OCI-LY7 (cell line): ENCODE measurements around the gene FIGLA. TPM values are rescaled to one million over a fixed set of nuclear protein-coding genes. Genes with fewer than 3 reads are reported as not detected.

Experiments used
- BruUV-seq: library from RNA; stranded (reverse); fragments of 400-500 nt; replicated peaks from 2 replicates; lab custom pipeline; 2021; lab: Mats Ljungman, UMichigan
- CTCF ChIA-PET: fragments of 300-600 bp; sonication (Branson Sonifier 250); formaldehyde crosslinking; loops from one replicate; lab custom pipeline; 2022; ENCODE audit warnings: antibody characterized with exemption; ENCODE audit not compliant: unreplicated experiment; lab: Charles Lee
- POLR2A ChIA-PET: fragments of 300-600 bp; sonication (Branson Sonifier 250); formaldehyde crosslinking; loops from one replicate; lab custom pipeline; 2022; ENCODE audit warnings: antibody characterized with exemption; lab: Charles Lee
- DNase-seq: peaks from one replicate; pipeline ENCODE4 v3.0.0-alpha.2; 2015; ENCODE audit warnings: low spot score
- H2AFZ ChIP-seq: fragments of 200-600 bp; sonication (generic), shearing (Covaris generic); 2 replicates; pipeline ENCODE4 v1.6.1; 2014; ENCODE audit warnings: mild to moderate bottlenecking, antibody characterized with exemption, low read length, moderate library complexity
- H3K27ac ChIP-seq: fragments of 200-600 bp; sonication (generic); 2 replicates; pipeline ENCODE4 v1.5.1; 2014; ENCODE audit warnings: mixed run types, low read depth, mild to moderate bottlenecking, moderate library complexity, low read length, inconsistent platforms; ENCODE audit not compliant: poor library complexity, severe bottlenecking
- H3K36me3 ChIP-seq: fragments of 200-600 bp; sonication (generic); 2 replicates; pipeline ENCODE4 v1.6.1; 2014; ENCODE audit warnings: mild to moderate bottlenecking, antibody characterized with exemption, low read length, moderate library complexity, mixed read lengths; ENCODE audit not compliant: insufficient read depth
- H3K4me1 ChIP-seq: fragments of 200-600 bp; sonication (generic); 2 replicates; pipeline ENCODE4 v1.5.1; 2014; ENCODE audit warnings: mild to moderate bottlenecking, low read length; ENCODE audit not compliant: insufficient read depth, poor library complexity, severe bottlenecking
- H3K4me2 ChIP-seq: fragments of 200-600 bp; sonication (generic); 2 replicates; pipeline ENCODE4 v1.6.1; 2014; ENCODE audit warnings: mild to moderate bottlenecking, low read length
- H3K4me3 ChIP-seq: fragments of 200-600 bp; sonication (generic); 2 replicates; pipeline ENCODE4 v1.5.1; 2014; ENCODE audit warnings: mild to moderate bottlenecking, low read depth, low read length; ENCODE audit not compliant: poor library complexity, severe bottlenecking
- H3K79me2 ChIP-seq: fragments of 200-600 bp; sonication (generic); 2 replicates; pipeline ENCODE4 v1.6.1; 2016; ENCODE audit warnings: low read depth, mild to moderate bottlenecking, low read length, moderate library complexity, mixed read lengths; ENCODE audit not compliant: insufficient read depth
- H3K9me2 ChIP-seq: fragments of 200-600 bp; sonication (generic); 2 replicates; pipeline ENCODE4 v1.6.1; 2016; ENCODE audit warnings: mild to moderate bottlenecking, low read length, mixed read lengths; ENCODE audit not compliant: insufficient read depth
- H3K9me3 ChIP-seq: fragments of 200-600 bp; sonication (generic); 2 replicates; pipeline ENCODE4 v1.6.1; 2014; ENCODE audit warnings: mild to moderate bottlenecking, mixed run types, low read length, mixed read lengths
- H4K20me1 ChIP-seq: fragments of 200-600 bp; sonication (generic); 2 replicates; pipeline ENCODE4 v1.6.1; 2014; ENCODE audit warnings: mild to moderate bottlenecking, antibody characterized with exemption, low read length, moderate library complexity, mixed read lengths; ENCODE audit not compliant: insufficient read depth
- EZH2phosphoT487 ChIP-seq: fragments of 200-600 bp; sonication (generic); IDR thresholded peaks from 2 replicates; pipeline ENCODE4 v1.6.1; 2018; ENCODE audit warnings: low read depth, borderline replicate concordance, mild to moderate bottlenecking, mixed run types, antibody characterized with exemption, low read length, moderate library complexity, mixed read lengths
- intact Hi-C: fragments of 100-400 bp; cut with micrococcal nuclease; formaldehyde crosslinking; loops from one replicate; pipeline ENCODE4 v1.10.0; 2022; ENCODE audit not compliant: unreplicated experiment
- total RNA-seq, 2 experiments: library from RNA; depleted of rRNA in 1 of 2; stranded (reverse); fragments of >200 nt in 1 of 2; shearing (Covaris generic) in 1 of 2; gene quantifications; 2 replicates each; pipeline ENCODE4 v1.2.3, GENCODE V29; 2014 to 2022
- TF ChIP-seq, protein P1 (sequence below): fragments of 200-600 bp; sonication (generic); conservative IDR thresholded peaks from 2 replicates; pipeline ENCODE4 v1.5.1; 2014; ENCODE audit warnings: mild to moderate bottlenecking, antibody characterized with exemption, low read length, moderate library complexity, mixed read lengths

Gene FIGLA
- total RNA-seq, 2 experiments from 2014 or later = not detected

DNA sequence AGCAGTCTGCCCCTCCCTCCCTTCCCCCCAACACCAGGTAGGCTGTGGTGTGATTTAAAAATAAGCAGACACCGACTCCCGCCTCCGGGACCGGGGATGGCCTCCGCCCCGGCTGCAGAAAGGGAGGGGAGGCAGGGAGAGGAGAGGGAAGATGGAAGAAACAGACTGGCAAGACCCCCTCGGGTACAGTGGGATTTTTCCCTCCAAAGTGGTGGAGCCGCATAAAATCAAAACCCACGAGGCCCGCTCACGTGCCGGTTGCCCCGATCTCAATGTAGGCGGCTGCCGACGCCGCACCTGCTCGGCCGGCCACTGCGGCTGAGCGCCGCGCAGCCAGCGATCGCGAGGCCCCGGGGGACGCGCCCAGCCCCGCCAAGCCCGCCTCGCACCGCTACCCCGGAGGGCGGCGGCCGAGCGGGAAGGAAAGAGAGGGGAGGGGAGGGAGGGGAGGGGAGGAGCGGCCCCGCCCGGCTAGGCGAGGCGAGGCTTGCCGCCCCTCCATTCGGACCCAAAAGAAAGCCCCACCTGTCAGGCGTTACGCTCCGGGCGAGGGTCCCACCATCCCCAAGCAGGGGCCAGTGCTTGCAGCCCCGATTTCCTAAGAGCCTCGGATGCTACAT lies 23.3 kb downstream of the FIGLA start:
- CTCF ChIA-PET = no interaction called here
- Histone ChIP-seq H3K9me3 (no peaks in the 10 kb centered on the region), H3K9me2 (no peaks in the 10 kb centered on the region), H3K36me3 (no peaks in the 10 kb centered on the region), H2AFZ (no peak overlapping the region), H3K27ac (no peak overlapping the region), H3K4me3 (no peak overlapping the region), H4K20me1 (no peaks in the 10 kb centered on the region), H3K79me2 (no peaks in the 10 kb centered on the region), H3K4me2 (no peak overlapping the region), H3K4me1 (no peaks in the 10 kb centered on the region)
- BruUV-seq = no TSS peak
- intact Hi-C loops = no loop called here
- TF ChIP-seq EZH2phosphoT487 = no peak
- no peak for DNase-seq
- POLR2A ChIA-PET = interaction anchor here (0.8 to 1.0 kb wide), 2 partner anchors 9 to 11 kb away, joined by 3 read pairs; no protein-coding TSS in a partner anchor

- ChIA-PET CTCF (no interaction called here), POLR2A (interaction anchor here (0.8 to 1.0 kb wide), 2 partner anchors 9 to 12 kb away, joined by 3 read pairs; no protein-coding TSS in a partner anchor)
- no TSS peak for BruUV-seq
- DNase-seq = no peak
- no peaks in the 10 kb centered on the region for H3K36me3 ChIP-seq
- no peaks in the 10 kb centered on the region for H3K79me2 ChIP-seq
- no peak overlapping the region for H3K4me3 ChIP-seq
- no peaks in the 10 kb centered on the region for H3K9me2 ChIP-seq
- no peak overlapping the region for H2AFZ ChIP-seq
- no peaks in the 10 kb centered on the region for H3K9me3 ChIP-seq
- no peaks in the 10 kb centered on the region for H4K20me1 ChIP-seq
- intact Hi-C loops = no loop called here
- no peak overlapping the region for H3K4me2 ChIP-seq
- TF ChIP-seq EZH2phosphoT487 = no peak
- TF ChIP-seq, protein P1, sequence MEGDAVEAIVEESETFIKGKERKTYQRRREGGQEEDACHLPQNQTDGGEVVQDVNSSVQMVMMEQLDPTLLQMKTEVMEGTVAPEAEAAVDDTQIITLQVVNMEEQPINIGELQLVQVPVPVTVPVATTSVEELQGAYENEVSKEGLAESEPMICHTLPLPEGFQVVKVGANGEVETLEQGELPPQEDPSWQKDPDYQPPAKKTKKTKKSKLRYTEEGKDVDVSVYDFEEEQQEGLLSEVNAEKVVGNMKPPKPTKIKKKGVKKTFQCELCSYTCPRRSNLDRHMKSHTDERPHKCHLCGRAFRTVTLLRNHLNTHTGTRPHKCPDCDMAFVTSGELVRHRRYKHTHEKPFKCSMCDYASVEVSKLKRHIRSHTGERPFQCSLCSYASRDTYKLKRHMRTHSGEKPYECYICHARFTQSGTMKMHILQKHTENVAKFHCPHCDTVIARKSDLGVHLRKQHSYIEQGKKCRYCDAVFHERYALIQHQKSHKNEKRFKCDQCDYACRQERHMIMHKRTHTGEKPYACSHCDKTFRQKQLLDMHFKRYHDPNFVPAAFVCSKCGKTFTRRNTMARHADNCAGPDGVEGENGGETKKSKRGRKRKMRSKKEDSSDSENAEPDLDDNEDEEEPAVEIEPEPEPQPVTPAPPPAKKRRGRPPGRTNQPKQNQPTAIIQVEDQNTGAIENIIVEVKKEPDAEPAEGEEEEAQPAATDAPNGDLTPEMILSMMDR = no peak
- H3K4me1 ChIP-seq = no peaks in the 10 kb centered on the region
- H3K27ac ChIP-seq = no peak overlapping the region
These were observed 23.9 kb downstream of the FIGLA start for GRCh38 chr2:70766357-70767078.

DNA sequence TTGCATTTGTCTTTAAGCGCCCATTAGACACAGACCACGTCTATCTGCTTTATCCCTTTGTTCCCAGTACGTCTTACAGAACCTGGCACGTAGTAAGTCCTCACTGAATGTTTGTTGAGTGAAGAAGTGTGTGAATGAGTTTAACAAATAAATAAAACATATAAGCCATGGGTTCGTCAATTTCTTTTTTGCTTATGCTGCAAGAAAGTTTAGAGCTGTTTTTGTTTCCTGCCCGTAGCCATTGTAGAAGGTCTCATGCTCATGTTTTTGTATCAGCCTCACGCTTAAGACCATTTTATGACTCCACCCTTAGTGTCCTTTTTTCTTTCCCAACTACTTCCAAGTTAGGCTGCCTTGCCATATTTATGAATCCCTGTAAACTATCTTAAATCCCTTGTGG lies 24.9 kb downstream of the FIGLA start:
- no peaks in the 10 kb centered on the region for H3K9me3 ChIP-seq
- H3K4me1 ChIP-seq = no peaks in the 10 kb centered on the region
- H3K9me2 ChIP-seq = no peaks in the 10 kb centered on the region
- no peaks in the 10 kb centered on the region for H3K79me2 ChIP-seq
- ChIA-PET CTCF (no interaction called here), POLR2A (interaction anchor here (0.6 kb wide), 1 partner anchor 185 kb away, joined by 3 read pairs; no protein-coding TSS in a partner anchor)
- no TSS peak for BruUV-seq
- no peak overlapping the region for H3K4me3 ChIP-seq
- H3K27ac ChIP-seq = no peak overlapping the region
- no peak for DNase-seq
- H3K4me2 ChIP-seq = no peak overlapping the region
- no peak overlapping the region for H2AFZ ChIP-seq
- TF ChIP-seq, protein P1 = no peak
- TF ChIP-seq EZH2phosphoT487 = no peak
- no peaks in the 10 kb centered on the region for H4K20me1 ChIP-seq
- no peaks in the 10 kb centered on the region for H3K36me3 ChIP-seq
- intact Hi-C loops = no loop called here
